A549 (cell line): Measurements from ENCODE around the gene GNG7.

Experiments
- BHLHE40 ChIP-seq: IDR thresholded peaks from 2 replicates; pipeline ENCODE4 v1.6.1; 2012; ENCODE audit warnings: low read depth, low read length, inconsistent platforms
- CHD4 ChIP-seq: fragments of 200-600 bp; sonication (generic); IDR thresholded peaks from 2 replicates; pipeline ENCODE4 v1.6.1; 2016; ENCODE audit warnings: antibody characterized with exemption, mild to moderate bottlenecking, borderline replicate concordance
- JUN ChIP-seq, 2 experiments: fragments of >200 bp; sonication (Bioruptor Twin); formaldehyde crosslinking; IDR thresholded peaks; 2 replicates in 1 of 2; 3 replicates in 1 of 2; pipeline ENCODE4 v1.6.1; 2016 to 2017
- JUNB ChIP-seq: fragments of >200 bp; sonication (Bioruptor Twin); formaldehyde crosslinking; IDR thresholded peaks from 2 replicates; pipeline ENCODE4 v1.6.1; 2016
- MAX ChIP-seq: IDR thresholded peaks from 2 replicates; pipeline ENCODE4 v1.6.1; 2012
- NFE2L2 ChIP-seq: fragments of 150-350 bp; conservative IDR thresholded peaks from 2 replicates; pipeline ENCODE4 v1.6.1; 2014; ENCODE audit warnings: low read length
- POLR2A ChIP-seq: IDR thresholded peaks from 2 replicates; pipeline ENCODE4 v1.6.1; 2012; ENCODE audit warnings: mild to moderate bottlenecking, low read length
- RAD21 ChIP-seq, 2 experiments: fragments of >200 bp in 1 of 2; sonication (Bioruptor Twin) in 1 of 2; formaldehyde crosslinking in 1 of 2; IDR thresholded peaks in 1 of 2; conservative IDR thresholded peaks in 1 of 2; 2 replicates in 1 of 2; 3 replicates in 1 of 2; pipeline ENCODE4 v1.6.1; 2012 to 2018; ENCODE audit warnings: inconsistent platforms in 1 of 2
- REST ChIP-seq: fragments of 200-600 bp; sonication (generic); IDR thresholded peaks from 2 replicates; pipeline ENCODE4 v1.6.1; 2016; ENCODE audit warnings: antibody characterized with exemption, mild to moderate bottlenecking, moderate library complexity
- SREBF2 ChIP-seq: fragments of 450-650 bp; IDR thresholded peaks from 2 replicates; pipeline ENCODE4 v1.6.1; 2014; ENCODE audit warnings: mild to moderate bottlenecking, moderate library complexity
- ZC3H11A ChIP-seq: fragments of 450-650 bp; IDR thresholded peaks from 2 replicates; pipeline ENCODE4 v1.6.1; 2014; ENCODE audit warnings: antibody characterized with exemption, mild to moderate bottlenecking
- ZFP36 ChIP-seq: fragments of 450-650 bp; IDR thresholded peaks from 2 replicates; pipeline ENCODE4 v1.6.1; 2014; ENCODE audit warnings: borderline replicate concordance; ENCODE audit not compliant: partially characterized antibody
- TF ChIP-seq, protein P1 (sequence below): fragments of >200 bp; sonication (Bioruptor Twin); formaldehyde crosslinking; IDR thresholded peaks from 3 replicates; pipeline ENCODE4 v1.5.1; 2016
- TF ChIP-seq, protein P2 (sequence below): fragments of 450-650 bp; IDR thresholded peaks from 2 replicates; pipeline ENCODE4 v1.6.1; 2014; ENCODE audit warnings: antibody characterized with exemption

GRCh38 chr19:2529473-2529918 lies 173.0 kb downstream of the GNG7 start:
- TF ChIP-seq, protein P1, sequence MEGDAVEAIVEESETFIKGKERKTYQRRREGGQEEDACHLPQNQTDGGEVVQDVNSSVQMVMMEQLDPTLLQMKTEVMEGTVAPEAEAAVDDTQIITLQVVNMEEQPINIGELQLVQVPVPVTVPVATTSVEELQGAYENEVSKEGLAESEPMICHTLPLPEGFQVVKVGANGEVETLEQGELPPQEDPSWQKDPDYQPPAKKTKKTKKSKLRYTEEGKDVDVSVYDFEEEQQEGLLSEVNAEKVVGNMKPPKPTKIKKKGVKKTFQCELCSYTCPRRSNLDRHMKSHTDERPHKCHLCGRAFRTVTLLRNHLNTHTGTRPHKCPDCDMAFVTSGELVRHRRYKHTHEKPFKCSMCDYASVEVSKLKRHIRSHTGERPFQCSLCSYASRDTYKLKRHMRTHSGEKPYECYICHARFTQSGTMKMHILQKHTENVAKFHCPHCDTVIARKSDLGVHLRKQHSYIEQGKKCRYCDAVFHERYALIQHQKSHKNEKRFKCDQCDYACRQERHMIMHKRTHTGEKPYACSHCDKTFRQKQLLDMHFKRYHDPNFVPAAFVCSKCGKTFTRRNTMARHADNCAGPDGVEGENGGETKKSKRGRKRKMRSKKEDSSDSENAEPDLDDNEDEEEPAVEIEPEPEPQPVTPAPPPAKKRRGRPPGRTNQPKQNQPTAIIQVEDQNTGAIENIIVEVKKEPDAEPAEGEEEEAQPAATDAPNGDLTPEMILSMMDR = no peak
- no peak for TF ChIP-seq POLR2A
- TF ChIP-seq, protein P2, sequence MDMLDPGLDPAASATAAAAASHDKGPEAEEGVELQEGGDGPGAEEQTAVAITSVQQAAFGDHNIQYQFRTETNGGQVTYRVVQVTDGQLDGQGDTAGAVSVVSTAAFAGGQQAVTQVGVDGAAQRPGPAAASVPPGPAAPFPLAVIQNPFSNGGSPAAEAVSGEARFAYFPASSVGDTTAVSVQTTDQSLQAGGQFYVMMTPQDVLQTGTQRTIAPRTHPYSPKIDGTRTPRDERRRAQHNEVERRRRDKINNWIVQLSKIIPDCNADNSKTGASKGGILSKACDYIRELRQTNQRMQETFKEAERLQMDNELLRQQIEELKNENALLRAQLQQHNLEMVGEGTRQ = no peak
- no peak for TF ChIP-seq CHD4
- TF ChIP-seq REST = no peak
- no peak for TF ChIP-seq SREBF2
- TF ChIP-seq ZC3H11A = no peak
- TF ChIP-seq ZFP36 = no peak
- TF ChIP-seq JUNB = 0 out of 2 replicates have a peak, but pooled peaks have one; percentile 51
- TF ChIP-seq JUN (IDR thresholded peaks at IDR 0.05) = 0 out of 5 replicates have a peak, but pooled peaks of 1 of the 2 experiments have one; percentile 24
- TF ChIP-seq RAD21 (conservative IDR thresholded peaks at IDR 0.05 in 1 of 2, IDR thresholded peaks at IDR 0.05 in 1 of 2) = no peak
- no peak for TF ChIP-seq BHLHE40
- TF ChIP-seq MAX = no peak; the same call in 1 of the 2 replicates
- TF ChIP-seq NFE2L2 = peak; percentile 9; the same call in 1 of the 2 replicates
